GM21737 (cell line): Measurements from ENCODE around the gene PSMB3.

ENCODE experiments used
- ATAC-seq: cut with Tn5 transposase; IDR thresholded peaks from one replicate; pipeline ENCODE4 v1.9.1; 2021; ENCODE audit warnings: mild to moderate bottlenecking, moderate library complexity; ENCODE audit not compliant: unreplicated experiment

Gene PSMB3

GRCh38 chr17:38752308-38753070 lies at the start of gene PSMB3:
PSMB3 (plus strand) TSS chr17:38752741; CDS start chr17:38752827, 86 bp downstream.
- ATAC-seq = peak; percentile 64

- no peak for ATAC-seq
These were observed 49.4 kb upstream of the PSMB3 start for GRCh38 chr17:38702916-38703741.

GRCh38 chr17:38703742-38704605 lies 48.6 kb upstream of the PSMB3 start:
- ATAC-seq = peak; percentile 31

GRCh38 chr17:38704606-38705522 lies 47.7 kb upstream of the PSMB3 start, which contains the start of gene MLLT6:
MLLT6 (plus strand) TSS chr17:38705273; CDS start chr17:38705633, 360 bp downstream.
- ATAC-seq = no peak

GRCh38 chr17:38705523-38705802 lies 47.1 kb upstream of the PSMB3 start:
- no peak for ATAC-seq

GRCh38 chr17:38705803-38706504 lies 46.6 kb upstream of the PSMB3 start:
- no peak for ATAC-seq

GRCh38 chr17:38706505-38707216 lies 45.9 kb upstream of the PSMB3 start:
- ATAC-seq = no peak

- no peak for ATAC-seq
These were observed 44.7 kb upstream of the PSMB3 start for GRCh38 chr17:38707678-38708351.

- no peak for ATAC-seq
These were observed 43.3 kb upstream of the PSMB3 start for GRCh38 chr17:38709104-38709820.

- ATAC-seq = no peak
These were observed 42.5 kb upstream of the PSMB3 start for GRCh38 chr17:38709864-38710603.

GRCh38 chr17:38710604-38710962 lies 42.0 kb upstream of the PSMB3 start:
- no peak for ATAC-seq

- ATAC-seq = no peak
These were observed 41.6 kb upstream of the PSMB3 start for GRCh38 chr17:38710985-38711384.

GRCh38 chr17:38711792-38712571 lies 40.6 kb upstream of the PSMB3 start:
- no peak for ATAC-seq

- ATAC-seq = no peak
These were observed 39.9 kb upstream of the PSMB3 start for GRCh38 chr17:38712593-38712992.

- no peak for ATAC-seq
These were observed 39.0 kb upstream of the PSMB3 start for GRCh38 chr17:38713456-38714075.
